Loucy (cell line): Measurements from ENCODE around the gene STRN.

ENCODE experiments used
- CTCF ChIP-seq: fragments of 200-600 bp; sonication (generic); conservative IDR thresholded peaks from 2 replicates; pipeline ENCODE4 v1.5.1; 2014; ENCODE audit warnings: mild to moderate bottlenecking, antibody characterized with exemption, low read length
- EZH2phosphoT487 ChIP-seq: fragments of 200-600 bp; IDR thresholded peaks from 2 replicates; pipeline ENCODE4 v1.6.1; 2018; ENCODE audit warnings: antibody characterized with exemption, mild to moderate bottlenecking, moderate library complexity, borderline replicate concordance

DNA sequence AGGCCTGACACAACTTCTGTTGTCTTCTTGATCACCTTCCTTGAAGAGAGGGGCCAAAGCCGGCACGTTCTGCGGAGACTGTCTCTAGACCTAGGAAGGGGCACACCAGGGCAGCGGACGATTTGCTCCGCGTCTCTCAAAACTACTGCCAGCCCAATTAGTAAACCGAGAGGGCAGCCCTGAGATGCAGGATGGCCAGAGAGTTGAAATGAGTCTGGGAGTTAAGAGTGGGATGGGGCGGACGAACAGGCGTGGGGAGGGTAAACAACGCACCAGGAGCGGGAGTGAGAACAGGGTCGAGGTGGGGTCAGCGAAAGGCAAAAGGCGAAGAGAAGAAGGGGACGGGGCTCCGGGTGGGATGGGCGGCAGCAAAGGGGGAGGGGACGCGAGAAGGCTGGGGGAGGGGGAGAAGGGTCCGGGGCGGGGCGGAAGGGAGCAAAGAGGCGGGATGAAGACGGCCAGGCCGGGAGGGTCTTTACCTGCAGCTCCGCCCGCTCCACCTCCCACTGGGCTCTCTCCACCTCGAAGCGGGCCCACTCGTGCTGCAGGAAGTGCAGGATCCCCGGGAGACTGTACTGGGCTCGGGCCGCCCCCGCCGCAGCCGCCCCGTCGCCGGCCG is 476 bp downstream of the STRN start:
- TF ChIP-seq CTCF (no peak), EZH2phosphoT487 (no peak)
